ENCODE results near the gene CKLF.
"Not testable (repeated sequence)": the region's sequence is repeated elsewhere in the genome, so short reads cannot be mapped to it uniquely, and the experiment has no call there.

The CKLF gene

DNA sequence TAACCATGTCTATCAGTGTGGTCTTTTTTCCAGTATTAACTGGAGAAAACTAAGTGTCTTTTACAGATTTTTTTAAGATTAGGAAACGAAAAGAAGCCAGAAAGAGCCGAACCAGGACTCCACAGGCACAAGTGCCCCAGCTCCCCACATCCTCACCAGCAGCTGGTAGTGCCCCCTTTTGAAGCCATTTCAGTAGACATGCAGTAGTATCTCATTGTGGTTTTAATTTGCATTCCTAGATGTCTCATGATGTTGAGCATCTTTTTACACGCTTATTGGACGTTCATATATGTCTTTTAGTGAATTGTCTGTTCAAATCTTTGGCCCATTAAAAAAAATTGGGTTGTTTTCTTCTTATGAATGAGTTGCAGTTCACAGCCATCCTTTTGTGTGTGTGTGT, 47.4 kb downstream of the CKLF start:
- no peak for DNase-seq

GRCh38 chr16:66600477-66600876, 48.1 kb downstream of the CKLF start:
- DNase-seq = no peak

DNA sequence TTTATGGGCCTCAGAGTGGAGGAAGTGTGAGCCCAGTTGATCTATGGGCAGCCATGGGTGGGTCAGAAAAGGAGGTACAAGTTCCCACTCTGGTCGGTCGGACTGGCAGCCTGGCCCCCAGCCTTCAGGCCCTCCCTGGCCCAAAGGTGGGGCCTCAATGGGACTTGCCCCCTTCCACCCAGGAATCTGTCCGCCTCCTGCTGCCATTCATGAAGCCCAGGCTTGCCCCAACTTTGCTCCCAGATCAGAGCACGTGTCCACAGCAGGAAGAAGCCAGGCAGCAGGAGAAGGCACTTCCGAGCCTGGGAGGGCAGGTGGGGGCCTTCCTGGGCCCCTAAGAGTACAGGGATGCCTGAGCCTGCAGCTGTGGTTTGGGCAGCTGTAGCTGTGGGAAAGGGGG, 49.1 kb downstream of the CKLF start:
- no peak for DNase-seq

DNA sequence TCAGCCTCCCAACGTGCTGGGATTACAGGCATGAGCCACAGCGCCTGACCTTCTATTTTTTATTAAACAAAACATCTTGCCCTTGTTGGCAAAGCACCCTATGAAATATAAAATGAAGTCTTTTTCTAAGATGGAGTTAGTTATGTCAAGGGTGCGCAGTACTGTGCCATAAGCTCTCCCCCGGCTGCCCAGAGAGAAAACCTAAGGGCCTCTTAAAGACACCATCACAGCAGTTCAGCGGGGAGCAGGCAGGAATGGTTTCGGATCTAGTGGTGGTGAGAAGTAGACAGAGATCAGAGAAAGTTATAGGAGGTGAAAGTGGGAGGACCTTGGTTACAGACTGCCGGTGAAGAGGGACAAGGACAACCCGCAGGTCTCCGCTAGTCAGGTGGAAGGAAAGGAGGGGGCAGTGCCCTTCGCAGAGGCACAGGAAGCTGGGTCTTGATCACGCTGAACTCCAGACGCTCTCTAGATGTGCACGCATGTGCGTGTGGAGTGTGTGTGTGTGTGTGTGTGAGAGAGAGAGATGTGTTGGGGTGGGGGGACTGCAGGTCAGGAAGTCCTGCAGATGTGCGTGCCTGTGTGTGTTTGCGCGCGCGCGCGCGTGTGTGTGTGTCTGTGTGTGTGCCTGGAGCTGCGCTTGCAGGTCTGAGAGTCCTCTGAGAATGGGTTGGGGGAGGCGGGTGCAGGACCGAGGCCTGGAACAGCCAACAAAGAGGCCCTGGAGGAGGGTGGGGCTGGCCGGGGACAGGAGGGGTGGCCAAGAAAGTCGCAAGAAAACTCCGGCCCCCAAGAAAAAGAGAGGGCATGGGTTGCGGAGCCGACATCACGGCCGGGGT, 51.4 kb downstream of the CKLF start:
- peak; percentile 65 for DNase-seq

DNA sequence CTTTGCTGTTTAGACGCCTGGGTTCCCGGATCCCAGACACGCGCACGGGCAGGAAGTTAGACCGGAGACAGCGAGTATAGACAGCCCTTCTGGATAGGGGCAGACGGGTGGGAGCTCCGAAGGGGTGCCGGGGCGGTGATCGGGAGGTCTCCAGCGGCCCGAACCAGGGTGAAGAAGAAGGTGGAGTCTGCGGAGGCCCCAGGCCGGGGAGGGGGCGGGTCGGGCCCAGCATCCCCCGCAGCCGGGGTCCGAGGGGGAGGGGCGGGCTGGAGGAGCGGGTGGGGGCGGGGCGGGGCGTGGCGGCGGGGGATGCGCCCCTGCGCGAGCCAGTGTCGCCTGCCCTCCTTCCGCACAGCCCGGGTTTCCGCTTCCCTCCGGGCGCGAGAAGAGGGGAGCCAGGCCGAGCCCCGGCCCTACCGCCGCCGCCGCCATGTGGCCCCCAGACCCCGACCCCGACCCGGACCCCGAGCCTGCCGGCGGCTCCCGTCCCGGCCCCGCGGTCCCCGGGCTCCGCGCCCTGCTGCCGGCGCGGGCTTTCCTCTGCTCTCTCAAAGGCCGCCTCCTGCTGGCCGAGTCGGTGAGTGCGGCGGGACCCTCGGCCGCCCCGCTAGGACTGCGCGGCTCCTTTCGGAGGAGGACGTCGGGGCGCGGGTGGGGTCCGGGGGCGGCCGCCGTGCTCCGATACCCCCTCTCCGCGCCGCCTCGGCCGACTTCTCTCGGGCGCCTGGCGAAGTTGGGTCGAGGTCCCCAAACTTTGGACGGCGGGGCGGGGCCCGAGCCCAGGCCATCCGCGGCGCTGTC, 52.2 kb downstream of the CKLF start, which contains the start of gene CMTM3:
TSS of gene CMTM3 (plus strand) at position 329 of the 801 bp plus-strand sequence. CDS start at position 431, 102 bp downstream.
- peak; percentile 61 for DNase-seq

DNA sequence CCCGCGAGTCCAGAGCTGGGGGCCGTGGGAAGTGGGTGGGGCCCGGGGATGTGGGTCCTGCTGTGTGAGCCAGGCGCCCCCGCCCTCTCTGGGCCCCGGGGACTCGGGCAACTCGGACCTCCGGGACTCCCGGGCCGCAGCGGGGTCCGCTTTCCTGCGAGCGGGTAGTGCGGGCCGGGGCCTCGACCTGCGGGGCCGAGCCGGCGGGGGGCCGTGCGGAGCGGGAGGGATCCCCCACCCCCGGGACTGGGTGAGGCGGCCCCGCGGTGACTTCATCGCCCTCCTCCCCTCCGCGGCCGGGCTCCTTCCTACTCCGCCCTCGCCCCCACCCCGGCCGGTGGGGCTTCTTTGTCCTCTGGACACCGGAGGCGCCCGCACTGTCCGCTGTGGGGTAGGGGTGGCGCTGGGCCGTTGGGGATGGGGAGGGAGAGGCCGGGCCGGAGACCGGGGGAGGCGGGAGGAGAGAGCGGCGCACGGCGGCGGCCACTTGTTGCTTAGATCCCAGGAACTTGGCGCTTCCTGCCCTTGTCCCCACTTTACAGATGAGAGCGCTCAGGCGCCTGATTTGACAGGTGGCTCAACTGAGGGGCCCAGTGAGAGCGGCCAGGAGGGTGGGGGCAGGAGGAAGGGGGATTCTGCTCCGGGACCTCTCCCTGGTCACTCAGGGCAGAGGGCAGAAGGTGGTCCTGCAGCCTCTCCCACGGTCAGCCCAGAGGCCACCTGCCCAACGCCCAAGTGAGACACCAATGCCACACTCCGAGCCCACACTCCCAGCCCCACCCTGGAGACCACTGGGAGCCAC, 53.0 kb downstream of the CKLF start:
- peak; percentile 58 for DNase-seq

- DNase-seq = no peak
Observed at GRCh38 chr16:66605979-66606751, 53.8 kb downstream of the CKLF start.

GRCh38 chr16:66608241-66609138, 56.1 kb downstream of the CKLF start:
- DNase-seq = peak; percentile 84

DNA sequence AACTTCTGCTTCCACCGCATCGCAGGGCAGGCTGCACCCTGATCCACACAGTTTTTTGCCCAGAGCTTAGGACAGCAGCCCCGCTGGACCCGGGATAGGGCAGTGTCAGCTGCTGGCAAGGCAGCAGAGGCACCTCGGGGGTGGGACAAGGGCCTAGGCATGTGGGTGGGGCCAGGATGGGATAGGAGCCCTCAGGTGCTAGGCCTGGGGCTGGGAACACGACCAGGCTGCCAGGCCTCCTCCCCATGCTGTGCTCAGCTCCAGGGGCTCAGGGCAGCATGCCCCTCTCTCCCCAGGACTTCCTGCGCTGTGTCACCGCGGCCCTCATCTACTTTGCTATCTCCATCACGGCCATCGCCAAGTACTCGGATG, 56.7 kb downstream of the CKLF start:
- DNase-seq = no peak

DNA sequence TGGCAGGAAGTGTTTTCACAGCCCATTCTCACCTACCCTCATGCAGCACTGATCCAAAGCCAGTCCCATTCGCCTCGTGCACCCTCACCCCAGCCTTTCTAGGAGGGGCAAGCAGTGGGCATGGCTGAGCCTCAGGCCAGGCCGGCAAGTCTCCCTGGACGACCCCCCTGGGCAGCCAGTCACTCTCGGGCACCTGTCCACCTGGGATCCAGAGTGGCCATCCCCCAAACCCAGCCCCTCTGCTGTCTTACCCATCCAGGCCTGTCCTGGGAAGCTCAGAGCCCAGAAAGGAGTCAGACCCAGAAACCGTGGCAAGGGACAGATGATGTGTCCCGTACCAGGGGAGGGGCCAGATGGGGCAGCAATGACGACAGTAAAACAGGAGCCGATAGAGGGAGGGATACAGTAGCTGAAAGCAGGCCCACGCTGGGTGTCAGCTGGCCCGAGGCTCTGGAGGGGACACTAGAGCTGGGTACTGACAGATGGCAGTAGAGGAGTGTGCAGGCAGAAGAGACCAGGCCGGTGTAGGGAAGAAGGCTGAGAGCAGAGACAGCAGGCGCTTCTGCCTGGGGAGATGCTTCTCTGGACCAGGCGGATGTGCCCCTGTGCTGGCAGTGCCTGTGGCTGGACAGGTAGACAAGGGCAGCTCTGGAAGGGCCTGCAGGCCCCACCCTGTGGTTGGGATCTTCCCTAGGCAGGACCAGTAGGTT, 57.9 kb downstream of the CKLF start:
- DNase-seq = no peak

- DNase-seq = not testable (repeated sequence)
Observed at GRCh38 chr16:66611911-66612310, 59.5 kb downstream of the CKLF start.

- DNase-seq = no peak
Observed at GRCh38 chr16:66612422-66612821, 60.0 kb downstream of the CKLF start.

DNA sequence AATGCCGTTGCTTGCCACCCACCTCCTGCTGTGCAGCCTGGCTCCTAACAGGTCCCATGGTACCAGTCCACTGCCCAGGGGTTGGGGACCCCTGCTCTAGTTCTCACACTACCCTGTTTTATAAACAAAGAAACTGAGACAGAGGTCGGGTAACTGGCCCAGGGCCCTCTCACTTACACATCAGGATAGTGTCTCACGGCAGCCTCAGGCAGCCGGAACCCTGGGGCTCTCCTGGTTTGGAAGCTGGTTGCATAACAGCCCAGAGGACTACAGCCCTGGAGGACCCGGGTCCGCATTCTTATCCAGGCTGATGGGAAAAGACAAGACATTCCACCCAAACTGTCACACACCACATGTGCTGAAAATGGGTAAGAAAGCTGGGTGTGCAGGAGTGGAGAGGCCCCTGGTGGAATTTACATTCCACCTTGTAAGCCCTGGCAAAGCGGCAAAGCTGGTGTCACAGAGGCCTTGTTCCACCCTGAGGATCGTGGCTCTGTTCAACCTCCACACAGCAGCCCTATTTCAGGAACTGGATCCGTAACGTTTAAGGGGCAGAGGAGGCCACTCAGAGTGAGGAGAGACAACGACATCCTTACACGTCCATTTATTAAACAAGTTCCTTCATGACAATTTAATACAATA, 61.9 kb downstream of the CKLF start:
- DNase-seq = no peak
